Psoas muscle (tissue), 8 donors: ENCODE results near the gene FAM171A1. TPM values are rescaled to one million over a fixed set of nuclear protein-coding genes. Genes with fewer than 3 reads are reported as not detected.

Experiments
- ATAC-seq, 4 donors: fragments of 200-7000 bp; cut with Tn5 transposase; one replicate each; pipeline ENCODE4 v1.9.1; 2020; ENCODE audit warnings: moderate library complexity in 3 of 4, mild to moderate bottlenecking in 2 of 4
- DNase-seq, 2 donors: peaks; one replicate each; pipeline ENCODE4 v3.0.0-alpha.2; 2020
- H3K27ac ChIP-seq: fragments of 200-600 bp; one replicate; pipeline ENCODE4 v1.8.0; 2022
- H3K27me3 ChIP-seq, 3 donors: fragments of 200-600 bp in 1 of 3; one replicate each; pipeline versions ENCODE4 v1.6.1 to v1.8.0; 2013 to 2022; ENCODE audit warnings: low read length in 2 of 3, mild to moderate bottlenecking in 2 of 3, moderate library complexity in 1 of 3; ENCODE audit not compliant: insufficient read depth in 3 of 3
- H3K36me3 ChIP-seq, 2 donors: fragments of 200-600 bp in 1 of 2; one replicate each; pipeline versions ENCODE4 v1.6.1 to v1.8.0; 2013 to 2022; ENCODE audit warnings: low read depth in 1 of 2, mild to moderate bottlenecking in 1 of 2, moderate library complexity in 1 of 2; ENCODE audit not compliant: insufficient read depth in 1 of 2
- H3K4me1 ChIP-seq: fragments of 200-600 bp; one replicate; pipeline ENCODE4 v1.8.0; 2022
- H3K4me3 ChIP-seq: fragments of 200-600 bp; one replicate; pipeline ENCODE4 v1.8.0; 2022; ENCODE audit warnings: mild to moderate bottlenecking
- H3K9me3 ChIP-seq: fragments of 200-600 bp; one replicate; pipeline ENCODE4 v1.8.0; 2022
- CTCF ChIP-seq: fragments of 200-600 bp; IDR thresholded peaks from one replicate; pipeline ENCODE4 v1.8.0; 2022; ENCODE audit warnings: antibody characterized with exemption
- WGBS, 3 donors: extraction: QIAGEN DNeasy Blood & Tissue Kit; methylation state at CpG; one replicate each; pipeline versions ENCODE4 v1.1.6 to v1.1.7; 2013; 5-methylcytosine and 5-hydroxymethylcytosine counted together
- intact Hi-C, 2 donors: fragments of 100-400 bp; cut with DNase I; formaldehyde crosslinking; loops; one replicate each; pipeline versions ENCODE4 v1.11.0 to v1.14.2; 2022
- polyA plus RNA-seq, 3 donors: library from polyadenylated mRNA; stranded (reverse); fragments of 200-250 nt; gene quantifications; one replicate each; pipeline ENCODE4 v1.2.3, GENCODE V29; 2013
- total RNA-seq, 4 donors: library from RNA; stranded (reverse); fragmentation: NEBNext Ultra II Directional in 2 of 4; extraction: Animal tissue kit (Norgen Biotek cat#: 25700) in 2 of 4; gene quantifications; one replicate each; pipeline versions ENCODE4 v1.2.1 to v1.2.4, GENCODE V29; 2021 to 2023
- donor health status: healthy with polysubstance abuse.
- donor health status: DM: no; HTN: no; CAD: no; lungs with moderate emphysema.
- donor health status: Bipolar disorder and iron deficiency.
- donor health status: healthy.
- donor health status: DM: yes; HTN: yes; CAD: no.
- donor health status: DM: no; HTN: no; CAD: no.
- donor health status: DM: no; HTN: no; CAD: no.
- donor health status: DM: yes; HTN: yes; CAD: no.

Gene FAM171A1
- total and polyA plus RNA-seq, 7 donors = 3.9 to 10.5 (median 5.0) TPM

DNA sequence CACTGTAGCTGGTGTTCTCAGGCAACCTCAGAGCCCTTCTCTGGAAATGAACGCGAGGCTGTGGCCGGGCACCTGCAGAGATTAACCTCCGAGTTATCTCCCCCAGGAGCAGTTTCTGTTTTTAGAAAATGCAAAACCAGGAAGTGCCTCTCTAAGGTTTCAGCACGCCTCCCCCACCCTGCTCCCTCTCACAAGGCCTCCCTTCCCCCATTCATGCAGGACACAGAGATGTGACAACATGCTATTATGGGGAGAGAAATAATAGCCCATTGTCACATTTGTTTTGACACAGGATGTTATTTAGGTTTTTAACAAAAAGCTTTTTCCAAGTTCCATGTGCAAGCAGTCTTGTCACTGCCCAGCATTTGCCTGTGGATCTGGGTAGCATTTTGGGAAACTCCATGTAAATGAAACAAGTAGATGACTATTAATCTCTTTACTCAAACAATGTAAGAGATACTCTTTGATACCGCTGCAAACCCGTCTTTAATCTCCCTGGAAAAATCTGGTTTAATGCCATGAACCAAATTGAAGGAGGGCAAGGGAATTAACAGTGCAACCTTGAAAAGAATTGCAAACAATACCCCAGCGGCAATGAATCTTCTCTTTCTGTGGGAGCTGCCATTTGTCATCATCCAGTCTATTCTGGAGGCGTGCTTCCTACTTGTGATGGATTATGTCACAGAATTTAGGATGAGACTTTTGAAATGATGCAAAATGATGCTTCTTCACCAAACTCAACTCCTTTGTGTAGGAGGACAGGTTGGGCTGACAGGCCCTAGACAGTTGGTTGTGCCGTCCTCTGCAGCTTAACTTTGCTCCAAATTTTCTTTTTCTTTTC is 116.1 kb downstream of the FAM171A1 start:
- Histone ChIP-seq H3K9me3 (no peaks in the 10 kb centered on the region), H3K4me3 (peak overlapping the region; percentile 36), H3K4me1 (no peaks in the 10 kb centered on the region), H3K27me3 (no peaks in the 10 kb centered on the region), H3K36me3 (no peaks in the 10 kb centered on the region), H3K27ac (no peak overlapping the region)
- intact Hi-C loops = no loop called here
- ATAC-seq = no peak
- WGBS, 3 donors = 57 to 62% (median 57%) methylated on average over 10 of the region's 10 CpGs
- no peak for TF ChIP-seq CTCF
- DNase-seq = no peak

- WGBS, 3 donors = 72 to 83% (median 78%) methylated on average over 16 of the region's 16 CpGs
These were observed 116.9 kb downstream of the FAM171A1 start for GRCh38 chr10:15253951-15254807.

DNA sequence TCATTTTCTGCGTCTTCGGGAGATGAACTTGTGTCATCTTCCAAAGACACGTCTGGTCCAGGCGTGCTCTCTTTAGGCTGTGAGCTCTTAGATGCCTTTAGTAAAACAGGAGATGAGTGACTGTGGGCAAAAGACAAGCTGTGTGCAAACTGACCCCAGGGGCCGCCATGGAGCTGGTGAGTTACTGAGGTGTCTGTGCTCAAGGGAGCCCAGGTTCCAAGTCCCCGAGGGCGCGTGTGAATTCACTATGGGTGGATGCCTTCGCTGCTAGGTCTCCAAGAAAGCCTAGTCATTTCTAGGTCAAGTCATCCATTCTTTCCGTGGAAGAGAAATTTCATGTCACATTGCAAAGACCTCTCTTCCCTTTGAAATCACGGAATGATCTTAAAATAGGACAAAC is 118.7 kb downstream of the FAM171A1 start:
- H3K4me3 ChIP-seq = no peak overlapping the region
- no peaks in the 10 kb centered on the region for H3K4me1 ChIP-seq
- ATAC-seq (no peak), DNase-seq (no peak)
- WGBS, 3 donors = 95 to 97% (median 95%) methylated on average over 11 of the region's 11 CpGs
- H3K9me3 ChIP-seq = no peaks in the 10 kb centered on the region
- no peaks in the 10 kb centered on the region for H3K27me3 ChIP-seq
- H3K36me3 ChIP-seq = no peaks in the 10 kb centered on the region
- intact Hi-C loops = no loop called here
- no peak overlapping the region for H3K27ac ChIP-seq
- no peak for TF ChIP-seq CTCF

More at GRCh38 chr10:15253951-15254807, 116.9 kb downstream of the FAM171A1 start:
- DNase-seq (no peak), ATAC-seq (no peak)
- intact Hi-C loops = no loop called here
- Histone ChIP-seq H3K27ac (no peak overlapping the region), H3K36me3 (no peaks in the 10 kb centered on the region), H3K9me3 (no peaks in the 10 kb centered on the region), H3K4me3 (peak overlapping the region; percentile 36), H3K27me3 (no peaks in the 10 kb centered on the region), H3K4me1 (no peaks in the 10 kb centered on the region)
- no peak for TF ChIP-seq CTCF

DNA sequence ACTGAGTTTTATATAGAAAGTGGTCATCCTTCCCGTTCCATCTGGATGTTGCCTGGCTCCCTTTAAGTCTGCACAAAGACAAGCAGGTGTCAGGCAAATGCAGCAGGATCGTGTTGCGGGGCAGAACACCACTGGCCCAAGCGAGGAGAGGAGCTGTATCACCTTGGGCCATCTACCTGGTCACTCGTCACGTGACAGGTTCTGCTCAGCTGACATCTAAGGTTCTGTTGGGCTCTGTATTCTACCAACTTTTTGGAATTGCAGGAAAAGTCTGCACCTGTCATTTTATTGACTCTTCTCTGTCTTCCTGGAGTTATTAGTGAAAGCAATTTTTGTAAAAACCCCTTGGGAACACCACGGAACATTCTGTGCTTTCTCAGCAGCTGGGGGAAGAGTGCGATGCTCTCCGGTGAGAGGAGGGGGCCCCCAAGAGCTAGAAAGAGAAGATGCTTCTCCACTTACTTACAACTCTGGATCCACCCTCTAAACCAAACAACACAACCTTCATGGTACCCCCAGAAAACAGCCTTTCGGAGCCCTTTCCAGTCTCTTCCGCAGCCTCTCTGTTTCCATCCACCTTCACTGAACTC is 119.2 kb downstream of the FAM171A1 start:
- DNase-seq (no peak), ATAC-seq (no peak)
- Histone ChIP-seq H3K4me3 (no peak overlapping the region), H3K36me3 (no peaks in the 10 kb centered on the region), H3K27ac (no peak overlapping the region), H3K9me3 (no peaks in the 10 kb centered on the region), H3K4me1 (no peaks in the 10 kb centered on the region), H3K27me3 (no peaks in the 10 kb centered on the region)
- intact Hi-C loops = no loop called here
- WGBS, 3 donors = 80 to 87% (median 81%) methylated on average over 11 of the region's 11 CpGs
- TF ChIP-seq CTCF = no peak
